ENCODE measurements around the gene DHODH.

GRCh38 chr16:72008424-72009216 is at the start of gene DHODH:
- no peak for TF ChIP-seq CTCF (IDR thresholded peaks at IDR 0.05)
- peak in 1 of 4 donors; percentile 30 for TF ChIP-seq EP300 (IDR thresholded peaks at IDR 0.05)

Measured in sigmoid colon (tissue), 4 donors.